CMK (cell line): Measurements from ENCODE around the gene MRPS27.
"Not testable (repeated sequence)": the region's sequence is repeated elsewhere in the genome, so short reads cannot be mapped to it uniquely, and the experiment has no call there.

Experiments
- DNase-seq: peaks from one replicate; pipeline ENCODE4 v3.0.0-alpha.2; 2010; ENCODE audit warnings: low read depth

Gene MRPS27

GRCh38 chr5:72202331-72202825 is 117.7 kb downstream of the MRPS27 start:
- DNase-seq: no peak

DNA sequence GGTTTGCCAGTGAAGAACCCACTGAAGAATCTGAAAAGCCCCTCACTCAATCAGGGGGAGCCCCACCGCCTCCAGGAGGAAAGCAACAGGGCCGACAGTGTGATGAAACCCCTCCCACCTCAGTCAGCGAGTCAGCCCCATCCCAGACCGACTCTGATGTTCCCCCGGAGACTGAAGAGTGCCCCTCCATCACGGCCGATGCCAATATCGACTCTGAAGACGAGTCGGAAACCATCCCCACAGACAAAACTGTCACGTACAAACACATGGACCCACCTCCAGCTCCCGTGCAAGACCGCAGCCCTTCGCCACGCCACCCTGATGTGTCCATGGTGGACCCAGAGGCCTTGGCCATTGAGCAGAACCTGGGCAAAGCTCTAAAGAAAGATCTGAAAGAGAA is 120.4 kb downstream of the MRPS27 start:
- DNase-seq: no peak

DNA sequence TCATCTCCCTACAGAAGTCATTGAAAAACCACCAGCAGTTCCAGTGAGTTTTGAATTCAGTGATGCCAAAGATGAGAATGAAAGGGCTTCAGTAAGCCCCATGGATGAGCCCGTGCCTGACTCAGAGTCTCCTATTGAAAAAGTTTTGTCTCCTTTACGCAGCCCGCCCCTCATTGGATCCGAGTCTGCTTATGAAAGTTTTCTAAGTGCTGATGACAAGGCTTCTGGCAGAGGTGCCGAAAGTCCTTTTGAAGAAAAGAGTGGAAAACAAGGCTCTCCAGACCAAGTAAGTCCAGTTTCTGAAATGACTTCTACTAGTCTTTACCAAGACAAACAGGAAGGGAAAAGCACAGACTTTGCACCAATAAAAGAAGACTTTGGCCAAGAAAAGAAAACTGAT is 122.6 kb downstream of the MRPS27 start:
- DNase-seq: no peak

DNA sequence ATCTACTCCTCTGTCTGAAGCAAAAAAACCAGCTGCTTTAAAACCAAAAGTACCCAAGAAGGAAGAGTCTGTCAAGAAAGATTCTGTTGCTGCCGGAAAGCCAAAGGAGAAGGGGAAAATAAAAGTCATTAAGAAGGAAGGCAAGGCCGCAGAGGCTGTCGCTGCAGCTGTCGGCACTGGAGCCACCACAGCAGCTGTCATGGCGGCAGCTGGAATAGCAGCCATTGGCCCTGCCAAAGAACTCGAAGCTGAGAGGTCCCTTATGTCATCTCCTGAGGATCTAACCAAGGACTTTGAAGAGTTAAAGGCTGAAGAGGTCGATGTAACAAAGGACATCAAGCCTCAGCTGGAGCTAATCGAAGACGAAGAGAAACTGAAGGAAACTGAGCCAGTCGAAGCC is 124.5 kb downstream of the MRPS27 start:
- DNase-seq: no peak

- DNase-seq: no peak
Observed at GRCh38 chr5:72194846-72195245, 125.2 kb downstream of the MRPS27 start.

DNA sequence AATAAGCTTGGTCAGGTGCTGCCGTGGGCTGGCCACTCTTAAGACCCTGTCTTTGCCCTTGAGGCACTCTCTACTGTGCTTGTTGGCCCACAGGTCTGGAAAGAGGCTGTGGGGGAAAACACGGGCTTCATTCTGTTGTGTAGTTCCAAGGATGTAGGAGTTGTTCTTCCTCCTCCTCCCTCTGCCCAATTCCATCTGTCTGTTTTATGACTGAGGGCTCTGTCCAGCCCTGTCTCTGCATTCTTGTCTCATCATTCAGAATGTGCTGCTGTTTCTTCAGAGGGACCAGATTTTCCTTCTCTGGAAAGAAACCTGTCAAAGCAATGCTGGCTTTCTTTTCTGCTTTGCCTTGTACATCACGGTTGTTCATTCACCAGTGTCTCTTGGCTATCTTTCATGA is 128.6 kb downstream of the MRPS27 start:
- DNase-seq: no peak

DNA sequence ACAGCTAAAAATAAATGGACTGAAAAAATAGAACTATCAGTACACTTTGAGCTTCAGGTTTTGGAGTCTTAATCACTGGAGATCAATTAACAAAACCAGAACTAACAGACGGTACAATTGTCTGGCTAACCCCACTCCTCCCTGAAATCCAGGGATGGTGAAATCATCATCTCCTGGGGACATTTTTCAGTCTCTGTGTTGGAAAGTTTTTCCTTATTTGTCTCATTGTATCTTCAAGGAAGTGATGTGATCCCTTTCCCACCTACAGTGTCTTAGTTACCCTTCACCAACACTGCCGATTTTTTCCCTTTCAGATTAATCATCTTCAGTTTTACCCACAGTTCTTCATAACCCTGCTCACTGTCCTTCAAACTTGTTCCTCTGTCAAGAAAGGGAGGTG is 130.9 kb downstream of the MRPS27 start:
- DNase-seq: no peak

GRCh38 chr5:72188166-72188565 is 131.9 kb downstream of the MRPS27 start:
- DNase-seq: no peak

- no peak for DNase-seq
Observed at GRCh38 chr5:72187388-72188075, 132.5 kb downstream of the MRPS27 start.

DNA sequence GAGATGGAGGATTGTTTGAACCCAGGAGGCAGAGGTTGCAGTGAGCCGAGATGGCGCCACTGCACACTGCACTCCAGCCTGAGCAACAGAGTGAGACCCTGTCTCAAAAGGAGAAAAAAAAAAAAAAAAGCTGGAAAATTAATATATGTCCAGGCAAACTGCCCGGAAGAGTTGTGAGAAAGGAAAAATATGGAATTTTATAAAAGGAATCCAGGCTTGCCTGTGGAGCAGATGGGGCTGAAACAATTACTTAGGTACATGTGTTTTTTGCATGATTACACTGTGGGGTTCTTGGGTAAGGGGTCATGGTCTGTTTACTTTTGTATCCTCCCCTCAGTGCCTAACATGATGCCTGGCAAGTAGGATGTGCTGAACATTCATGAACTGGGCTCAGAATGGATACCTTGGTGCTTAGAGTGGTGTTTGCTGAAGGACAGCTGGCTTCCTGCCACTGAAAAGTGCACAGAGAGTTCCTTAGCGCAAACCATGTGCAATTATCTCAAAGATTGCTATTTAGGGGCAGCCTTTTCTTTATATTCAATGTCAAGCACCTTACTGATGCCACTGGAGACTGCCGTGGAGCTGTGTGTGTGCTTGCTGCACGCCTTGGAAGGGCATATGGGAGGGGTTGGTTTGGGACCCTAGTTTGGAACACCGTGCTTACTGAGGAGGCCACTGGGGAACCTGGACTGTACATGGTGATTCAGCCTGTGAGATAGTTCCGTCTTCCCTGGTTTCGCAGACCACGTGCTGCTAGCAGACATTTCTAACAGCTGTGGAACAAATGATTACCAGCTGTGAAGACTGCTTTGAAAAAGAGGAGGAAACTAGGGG is 134.3 kb downstream of the MRPS27 start:
- no peak for DNase-seq

DNA sequence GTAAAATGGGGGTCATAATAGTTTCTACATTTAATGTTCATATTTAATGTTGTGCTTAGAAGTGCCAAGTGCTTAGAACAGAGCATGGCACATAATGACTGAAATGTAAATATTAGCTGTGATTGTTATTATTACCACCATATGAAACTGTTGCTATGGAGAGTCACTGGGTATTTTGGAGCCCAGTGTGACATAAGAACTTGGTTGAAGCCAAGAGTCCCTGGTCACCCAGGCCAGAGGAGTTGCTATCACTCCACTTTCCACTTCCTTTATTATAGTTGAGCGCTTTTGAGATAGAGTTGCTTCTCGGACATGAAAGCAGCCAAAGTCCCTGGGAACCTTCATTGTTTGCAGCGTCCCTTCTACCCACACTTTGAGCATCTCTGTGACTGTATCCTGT is 135.6 kb downstream of the MRPS27 start:
- DNase-seq: no peak

DNA sequence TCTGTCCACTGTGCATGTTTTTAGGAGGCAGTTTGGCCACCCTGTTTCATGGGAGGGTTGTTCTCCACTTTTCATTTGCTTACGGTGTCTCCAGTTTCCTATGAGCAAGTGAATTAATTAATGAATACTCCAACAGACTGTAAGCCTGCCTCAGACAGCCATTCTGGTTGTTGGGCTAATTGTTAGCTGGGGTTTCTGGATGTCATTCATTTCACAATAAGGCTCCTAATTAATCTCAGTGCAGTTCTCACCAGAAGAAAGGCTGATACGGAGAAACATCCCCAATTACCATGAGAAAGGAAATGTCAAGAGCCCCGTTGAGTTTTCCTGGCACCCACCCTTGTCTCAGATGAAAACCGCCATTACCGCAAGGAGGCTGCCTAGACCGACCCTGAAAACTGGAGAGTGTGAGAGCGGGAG is 136.9 kb downstream of the MRPS27 start:
- no peak for DNase-seq

DNA sequence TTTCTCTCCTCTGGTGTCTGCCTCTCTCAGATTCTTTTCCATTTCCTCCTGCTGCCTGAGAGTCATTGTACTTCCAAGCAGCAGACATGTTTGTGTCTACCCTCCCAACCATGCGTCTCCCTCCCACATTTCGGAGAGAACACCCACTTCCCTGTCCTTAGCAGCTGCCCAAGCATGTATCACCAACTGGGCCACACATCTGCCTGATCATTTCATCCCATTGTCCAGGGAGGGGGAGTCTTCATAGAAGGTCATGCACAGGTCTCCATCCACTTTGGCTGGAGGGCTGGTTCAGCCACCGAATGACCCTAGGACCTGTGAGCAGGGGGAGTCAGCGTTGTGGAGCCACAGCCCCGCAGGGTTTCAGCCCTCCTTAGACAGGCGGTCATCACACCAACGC is 137.4 kb downstream of the MRPS27 start:
- no peak for DNase-seq

GRCh38 chr5:72180925-72181324 is 139.1 kb downstream of the MRPS27 start:
- no peak for DNase-seq

DNA sequence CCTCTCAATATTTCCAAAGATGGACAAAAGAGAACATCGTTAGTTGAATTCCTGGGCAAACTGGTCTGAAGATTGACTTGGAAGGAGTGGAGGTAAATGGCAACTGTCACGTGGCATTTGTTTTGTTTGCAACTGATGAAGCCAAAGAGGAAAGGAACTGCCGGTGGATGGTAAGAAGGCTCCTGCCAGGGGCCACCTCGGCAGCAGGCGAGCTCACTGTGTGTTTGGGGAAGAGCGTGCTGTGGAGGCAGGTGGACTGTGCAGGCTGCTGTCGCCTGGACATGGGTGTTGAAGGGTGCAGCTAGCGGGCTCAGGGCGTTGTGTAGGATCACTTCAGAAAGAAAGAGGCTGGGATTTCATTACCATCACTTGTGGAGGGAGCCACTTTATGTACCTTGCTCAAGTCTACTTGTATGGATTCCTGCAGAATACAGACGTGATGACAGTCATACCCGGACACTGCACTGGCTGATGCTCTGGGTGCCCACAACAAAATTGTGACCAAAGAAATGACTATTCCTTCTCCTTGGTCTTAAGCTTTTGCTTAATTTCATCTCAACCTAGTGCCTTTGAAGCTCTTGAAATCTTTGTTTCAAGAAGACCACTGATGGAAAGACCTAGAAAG is 140.1 kb downstream of the MRPS27 start:
- no peak for DNase-seq

DNA sequence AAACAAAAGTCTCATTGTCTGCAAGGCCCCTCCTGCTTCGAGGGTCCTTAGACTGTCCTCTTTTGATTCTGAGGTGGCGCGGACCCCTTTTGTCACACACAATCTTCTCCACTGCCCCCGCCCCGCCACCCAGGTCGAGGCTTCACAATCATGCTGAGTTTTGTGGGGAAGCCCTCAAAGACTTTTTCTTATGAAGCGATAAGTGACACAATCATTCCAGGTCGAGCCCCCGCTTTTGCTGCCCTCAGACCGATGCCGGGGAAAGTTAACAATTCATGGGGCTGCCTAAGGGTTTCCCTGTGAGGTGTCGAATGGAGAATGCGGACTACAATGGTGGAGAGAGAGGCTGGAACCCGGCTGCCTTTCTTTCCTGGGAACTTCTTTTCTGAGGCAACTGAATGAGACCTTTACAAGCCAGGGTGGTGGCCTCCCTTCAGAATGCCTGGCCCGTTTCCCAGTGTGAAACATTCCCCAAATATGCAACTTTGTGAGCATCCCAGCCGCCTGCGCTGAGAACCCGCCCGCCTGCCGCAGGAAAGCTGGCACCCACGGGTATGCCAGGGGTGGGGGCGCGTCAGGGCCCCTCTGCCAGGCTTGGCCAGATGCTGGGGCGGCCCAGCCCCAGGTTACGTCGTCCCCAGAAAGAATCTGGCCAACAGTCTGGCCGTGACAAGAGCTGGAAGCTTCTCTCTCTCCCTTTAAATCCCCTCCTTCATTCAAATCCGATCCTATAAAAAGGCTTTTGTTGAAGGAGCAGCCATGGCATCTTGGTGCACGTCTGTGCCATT is 140.8 kb downstream of the MRPS27 start:
- DNase-seq: no peak

DNA sequence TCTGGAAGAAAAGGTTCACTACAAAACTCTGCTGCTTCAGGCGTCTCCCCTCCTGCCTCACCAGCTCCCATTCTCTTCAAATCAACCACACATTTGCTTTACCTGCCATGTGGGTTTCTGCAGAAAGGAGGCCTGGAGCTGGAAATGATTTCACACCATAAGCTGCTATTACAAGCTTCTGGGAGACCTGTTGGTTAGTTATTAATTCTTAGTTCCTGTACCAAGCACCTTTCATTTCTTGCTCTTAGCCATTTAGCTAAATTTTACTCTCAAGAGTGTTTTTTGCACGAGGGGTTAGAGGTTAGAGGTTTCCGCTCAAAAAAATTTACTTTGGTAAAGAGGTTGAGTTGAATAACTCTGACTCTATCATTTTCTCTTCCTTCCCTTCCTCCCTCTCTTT is 142.5 kb downstream of the MRPS27 start:
- no peak for DNase-seq

GRCh38 chr5:72172786-72173185 is 147.3 kb downstream of the MRPS27 start:
- no peak for DNase-seq

DNA sequence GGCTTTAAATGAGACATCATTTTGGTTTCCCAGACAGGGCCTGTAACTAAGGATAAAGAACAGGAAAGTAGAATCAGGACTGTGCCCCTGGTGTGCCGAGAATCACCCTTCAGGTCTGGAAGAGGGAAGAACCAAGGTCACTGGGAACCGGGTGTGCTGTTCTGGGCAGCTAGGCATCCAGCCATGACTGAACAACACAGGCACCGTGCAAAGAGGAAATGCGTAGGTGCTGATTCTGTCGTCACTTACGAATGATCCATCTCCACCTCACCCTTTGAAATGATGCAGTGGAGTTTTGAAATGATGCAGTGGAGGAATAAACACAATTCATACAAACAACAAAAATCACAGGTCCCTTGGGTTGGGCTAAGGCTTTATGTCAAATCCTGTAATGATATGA is 148.4 kb downstream of the MRPS27 start:
- no peak for DNase-seq

DNA sequence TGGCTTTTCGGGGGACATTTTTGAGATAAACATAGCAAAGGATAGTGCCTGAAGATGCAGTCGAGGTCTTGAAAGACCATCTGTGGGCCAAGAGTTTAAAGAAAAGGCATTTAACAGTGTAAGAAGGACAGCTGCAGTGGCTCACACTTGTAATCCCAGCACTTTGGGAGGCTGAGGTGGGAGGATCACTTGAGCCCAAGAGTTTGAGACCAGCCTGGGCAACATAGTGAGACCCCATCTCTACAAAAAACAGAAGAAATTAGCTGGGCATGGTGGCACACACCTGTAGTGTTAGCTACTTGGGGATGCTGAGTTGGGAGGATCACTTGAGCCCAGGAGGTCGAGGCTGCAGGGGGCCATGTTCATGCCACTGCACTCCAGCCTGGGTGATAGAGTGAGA is 148.9 kb downstream of the MRPS27 start:
- not testable (repeated sequence) for DNase-seq

GRCh38 chr5:72170101-72170500 is 149.9 kb downstream of the MRPS27 start:
- no peak for DNase-seq
